D721Med (cell line): Measurements from ENCODE around the gene GPC3.

Experiments
- DNase-seq: peaks from one replicate; pipeline ENCODE4 v3.0.0; 2011; ENCODE audit warnings: low spot score; ENCODE audit not compliant: insufficient read length
- FAIRE-seq: peaks from 2 replicates; lab custom pipeline; 2011; peaks lifted over from hg19 to GRCh38; lab: Jason Lieb, UNC
- CTCF ChIP-seq: IDR thresholded peaks from 2 replicates; pipeline ENCODE4 v1.5.1; 2012; ENCODE audit warnings: mild to moderate bottlenecking, control low read depth; ENCODE audit not compliant: insufficient read depth; ENCODE audit errors: missing control alignments

Gene GPC3

GRCh38 chrX:133689997-133690599 is 295.3 kb downstream of the GPC3 start:
- no peak for TF ChIP-seq CTCF
- DNase-seq (no peak), FAIRE-seq (no peak)

GRCh38 chrX:133685822-133686221 is 299.6 kb downstream of the GPC3 start:
- FAIRE-seq (no peak), DNase-seq (no peak)
- no peak for TF ChIP-seq CTCF

- DNase-seq (no peak), FAIRE-seq (no peak)
- TF ChIP-seq CTCF = no peak
Observed at GRCh38 chrX:133681897-133682296, 303.5 kb downstream of the GPC3 start.

GRCh38 chrX:133681421-133681820 is 304.0 kb downstream of the GPC3 start:
- DNase-seq (no peak), FAIRE-seq (no peak)
- TF ChIP-seq CTCF = no peak

- FAIRE-seq (no peak), DNase-seq (no peak)
- TF ChIP-seq CTCF = no peak
Observed at GRCh38 chrX:133677123-133678063, 308.0 kb downstream of the GPC3 start.

GRCh38 chrX:133676344-133677122 is 308.9 kb downstream of the GPC3 start:
- DNase-seq = no peak
- no peak for TF ChIP-seq CTCF
- FAIRE-seq = no peak
